HepG2 (cell line): Measurements from ENCODE around the gene FXR2. TPM values are rescaled to one million over a fixed set of nuclear protein-coding genes. Genes with fewer than 3 reads are reported as not detected.

Experiments
- AFF4 ChIP-seq: sonication (generic); formaldehyde crosslinking; IDR thresholded peaks from 2 replicates; pipeline ENCODE4 v1.4.0; 2020; ENCODE audit warnings: missing genetic modification reagents
- BCL3 ChIP-seq: sonication (generic); formaldehyde crosslinking; IDR thresholded peaks from 2 replicates; pipeline ENCODE4 v1.5.1; 2020; ENCODE audit warnings: mild to moderate bottlenecking, missing genetic modification reagents, moderate library complexity
- CC2D1A ChIP-seq: sonication (generic); formaldehyde crosslinking; IDR thresholded peaks from 2 replicates; pipeline ENCODE4 v1.8.1; 2023; ENCODE audit warnings: mild to moderate bottlenecking, missing genetic modification reagents
- HOXA3 ChIP-seq: sonication (generic); formaldehyde crosslinking; IDR thresholded peaks from 2 replicates; pipeline ENCODE4 v1.5.0; 2020; ENCODE audit warnings: missing genetic modification reagents
- ISL2 ChIP-seq: sonication (generic); formaldehyde crosslinking; IDR thresholded peaks from 2 replicates; pipeline ENCODE4 v1.5.0; 2020; ENCODE audit warnings: missing genetic modification reagents
- KDM5B ChIP-seq: sonication (generic); formaldehyde crosslinking; IDR thresholded peaks from 2 replicates; pipeline ENCODE4 v1.4.0; 2020; ENCODE audit warnings: missing genetic modification reagents, mild to moderate bottlenecking, borderline replicate concordance
- KMT2A ChIP-seq: sonication (generic); formaldehyde crosslinking; IDR thresholded peaks from 2 replicates; pipeline ENCODE4 v1.4.0; 2020; ENCODE audit warnings: missing genetic modification reagents
- MXD4 ChIP-seq: IDR thresholded peaks from 2 replicates; pipeline ENCODE4 v1.6.1; 2016; ENCODE audit warnings: mild to moderate bottlenecking, missing biosample characterization, missing genetic modification reagents
- PITX1 ChIP-seq: sonication (generic); formaldehyde crosslinking; IDR thresholded peaks from 2 replicates; pipeline ENCODE4 v1.5.1; 2020; ENCODE audit warnings: mild to moderate bottlenecking, missing genetic modification reagents
- RARA ChIP-seq: IDR thresholded peaks from 2 replicates; pipeline ENCODE4 v1.6.1; 2016; ENCODE audit warnings: missing genetic modification reagents, missing compliant biosample characterization
- RELA ChIP-seq: sonication (generic); formaldehyde crosslinking; IDR thresholded peaks from 2 replicates; pipeline ENCODE4 v1.4.0; 2020; ENCODE audit warnings: missing genetic modification reagents
- SKI ChIP-seq: fragments of 450-650 bp; IDR thresholded peaks from one replicate; pipeline ENCODE4 v1.6.1; 2018; ENCODE audit warnings: mild to moderate bottlenecking; ENCODE audit not compliant: partially characterized antibody
- SP4 ChIP-seq: sonication (generic); formaldehyde crosslinking; IDR thresholded peaks from 2 replicates; pipeline ENCODE4 v1.8.1; 2023; ENCODE audit warnings: mild to moderate bottlenecking, missing genetic modification reagents
- SPEN ChIP-seq: sonication (generic); formaldehyde crosslinking; IDR thresholded peaks from 2 replicates; pipeline ENCODE4 v1.5.1; 2020; ENCODE audit warnings: low read depth, mild to moderate bottlenecking, missing genetic modification reagents
- STAT5B ChIP-seq: sonication (generic); formaldehyde crosslinking; IDR thresholded peaks from 2 replicates; pipeline ENCODE4 v1.4.0; 2020; ENCODE audit warnings: missing genetic modification reagents
- TAF15 ChIP-seq: fragments of 200-400 bp; formaldehyde crosslinking; IDR thresholded peaks from one replicate; pipeline ENCODE4 v1.6.1; 2018; ENCODE audit warnings: mild to moderate bottlenecking, low read depth, low read length; ENCODE audit not compliant: poor library complexity, severe bottlenecking
- TARDBP ChIP-seq: sonication (generic); formaldehyde crosslinking; IDR thresholded peaks from 2 replicates; pipeline ENCODE4 v1.8.0; 2022; ENCODE audit warnings: mild to moderate bottlenecking, missing genetic modification reagents
- ZBTB7A ChIP-seq: sonication (generic); formaldehyde crosslinking; IDR thresholded peaks from 2 replicates; pipeline ENCODE4 v1.8.0; 2022; ENCODE audit warnings: mild to moderate bottlenecking, missing genetic modification reagents
- ZIK1 ChIP-seq: sonication (generic); formaldehyde crosslinking; IDR thresholded peaks from 2 replicates; pipeline ENCODE4 v1.5.0; 2020; ENCODE audit warnings: mild to moderate bottlenecking, low read depth, missing genetic modification reagents, borderline replicate concordance
- ZNF101 ChIP-seq: sonication (generic); formaldehyde crosslinking; IDR thresholded peaks from 2 replicates; pipeline ENCODE4 v1.4.0; 2020; ENCODE audit warnings: mild to moderate bottlenecking, low read depth, missing genetic modification reagents, borderline replicate concordance
- ZNF235 ChIP-seq: sonication (generic); formaldehyde crosslinking; IDR thresholded peaks from 2 replicates; pipeline ENCODE4 v1.8.1; 2023; ENCODE audit warnings: mild to moderate bottlenecking, missing genetic modification reagents, borderline replicate concordance
- ZNF264 ChIP-seq: sonication (generic); formaldehyde crosslinking; IDR thresholded peaks from 2 replicates; pipeline ENCODE4 v1.4.0; 2020; ENCODE audit warnings: missing genetic modification reagents
- ZNF510 ChIP-seq: sonication (generic); formaldehyde crosslinking; IDR thresholded peaks from 2 replicates; pipeline ENCODE4 v1.4.0; 2020; ENCODE audit warnings: low read depth, mild to moderate bottlenecking, missing genetic modification reagents
- ZNF543 ChIP-seq: sonication (generic); formaldehyde crosslinking; IDR thresholded peaks from 2 replicates; pipeline ENCODE4 v1.4.0; 2020; ENCODE audit warnings: mild to moderate bottlenecking, missing genetic modification reagents
- ZNF557 ChIP-seq: sonication (generic); formaldehyde crosslinking; IDR thresholded peaks from 2 replicates; pipeline ENCODE4 v1.4.0; 2020; ENCODE audit warnings: missing genetic modification reagents
- ZNF703 ChIP-seq: sonication (generic); formaldehyde crosslinking; IDR thresholded peaks from 2 replicates; pipeline ENCODE4 v1.5.1; 2020; ENCODE audit warnings: missing genetic modification reagents, mild to moderate bottlenecking, moderate library complexity, borderline replicate concordance
- ZSCAN9 ChIP-seq: IDR thresholded peaks from 2 replicates; pipeline ENCODE4 v1.6.1; 2016; ENCODE audit warnings: borderline replicate concordance
- polyA plus RNA-seq, 8 experiments: library from polyadenylated mRNA; depleted of rRNA in 3 of 8; stranded (reverse) in 7 of 8; unstranded in 1 of 8; fragments of >200 nt; fragmentation: Illumina TruSeq in 4 of 8; extraction: Trizol in 4 of 8; gene quantifications; 2 replicates each; pipeline versions ENCODE4 v1.2.1 to v1.2.3, GENCODE V29; 2011 to 2016; ENCODE audit warnings: low read depth in 4 of 8, missing spikeins in 1 of 8, mixed read lengths in 1 of 8; ENCODE audit not compliant: insufficient read depth in 1 of 8
- total RNA-seq, 5 experiments: library from RNA; depleted of rRNA; stranded (reverse); fragments of >200 nt; fragmentation: Illumina TruSeq; extraction: Trizol; gene quantifications; 2 replicates each; pipeline ENCODE4 v1.2.3, GENCODE V29; 2016; ENCODE audit warnings: low read depth in 1 of 5

Gene FXR2
- total and polyA plus RNA-seq, 2 of the 13 experiments (the other 11 are each of a cell fraction or from before 2014, with no cell fraction given), result 20.9 to 24.4 TPM

- TF ChIP-seq ZNF101 (0 out of 2 replicates have a peak, but pooled peaks have one; percentile 0), BCL3 (CRISPR knock-in tag) (no peak), KDM5B (CRISPR knock-in tag) (peak; percentile 58), KMT2A (CRISPR knock-in tag) (peak; percentile 49; the same call in 1 of the 2 replicates), TAF15 (no peak), SPEN (CRISPR knock-in tag) (peak; percentile 94), SP4 (CRISPR knock-in tag) (peak; percentile 69), MXD4 (CRISPR knock-in tag) (peak; percentile 99), ZNF703 (CRISPR knock-in tag) (no peak), ZSCAN9 (CRISPR knock-in tag) (peak; percentile 34; the same call in 1 of the 2 replicates), RELA (CRISPR knock-in tag) (no peak), CC2D1A (CRISPR knock-in tag) (no peak), PITX1 (CRISPR knock-in tag) (peak; percentile 69; the same call in 1 of the 2 replicates), TARDBP (CRISPR knock-in tag) (peak; percentile 85), ZNF557 (CRISPR knock-in tag) (no peak), ZNF510 (CRISPR knock-in tag) (0 out of 2 replicates have a peak, but pooled peaks have one; percentile 4), RARA (peak; percentile 33), ZNF543 (CRISPR knock-in tag) (0 out of 2 replicates have a peak, but pooled peaks have one; percentile 10), ZBTB7A (peak; percentile 76; the same call in 1 of the 2 replicates), AFF4 (CRISPR knock-in tag) (peak; percentile 9; the same call in 1 of the 2 replicates), STAT5B (CRISPR knock-in tag) (no peak), ZNF235 (CRISPR knock-in tag) (no peak), ZIK1 (CRISPR knock-in tag) (peak; percentile 83; the same call in 1 of the 2 replicates), HOXA3 (CRISPR knock-in tag) (peak; percentile 80; the same call in 1 of the 2 replicates), ISL2 (CRISPR knock-in tag) (peak; percentile 47), SKI (peak; percentile 12), ZNF264 (CRISPR knock-in tag) (0 out of 2 replicates have a peak, but pooled peaks have one; percentile 45)
Measured at GRCh38 chr17:7573324-7574080, 41.2 kb downstream of the FXR2 start (continued).
